ENCODE results near the gene PTGDS.

DNA sequence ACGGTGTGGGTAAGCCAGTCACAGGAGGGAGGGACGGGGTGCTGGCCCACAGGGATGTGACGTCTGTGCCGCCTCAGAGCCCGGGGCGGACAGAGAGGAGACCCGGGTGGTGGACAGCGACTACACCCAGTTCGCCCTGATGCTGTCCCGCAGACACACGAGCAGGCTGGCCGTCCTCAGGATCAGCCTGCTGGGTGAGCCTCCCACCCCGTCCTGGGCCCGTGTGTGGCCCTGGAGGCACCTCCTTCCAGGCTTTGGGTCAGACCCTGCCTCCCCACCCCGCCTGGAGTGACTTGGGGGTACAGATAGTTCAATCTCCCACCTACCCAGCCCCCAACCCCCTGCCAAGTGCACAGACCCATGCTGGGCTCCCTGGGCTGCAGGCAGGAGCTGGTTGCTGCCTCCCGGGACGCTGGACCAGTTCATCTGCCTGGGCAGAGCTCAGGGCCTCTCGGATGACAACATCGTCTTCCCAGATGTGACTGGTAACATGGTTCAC lies 23.5 kb upstream of the PTGDS start:
- TF ChIP-seq POLR2A (IDR thresholded peaks at IDR 0.05; ENCODE audit: low read length) (no peak), GATA1 (IDR thresholded peaks at IDR 0.05; ENCODE audit: low read depth, low read length) (no peak)

Measured in erythroblast (primary cell).